ENCODE results near the gene TMEM163.
"Not testable (repeated sequence)": the region's sequence is repeated elsewhere in the genome, so short reads cannot be mapped to it uniquely, and the experiment has no call there.

The TMEM163 gene

DNA sequence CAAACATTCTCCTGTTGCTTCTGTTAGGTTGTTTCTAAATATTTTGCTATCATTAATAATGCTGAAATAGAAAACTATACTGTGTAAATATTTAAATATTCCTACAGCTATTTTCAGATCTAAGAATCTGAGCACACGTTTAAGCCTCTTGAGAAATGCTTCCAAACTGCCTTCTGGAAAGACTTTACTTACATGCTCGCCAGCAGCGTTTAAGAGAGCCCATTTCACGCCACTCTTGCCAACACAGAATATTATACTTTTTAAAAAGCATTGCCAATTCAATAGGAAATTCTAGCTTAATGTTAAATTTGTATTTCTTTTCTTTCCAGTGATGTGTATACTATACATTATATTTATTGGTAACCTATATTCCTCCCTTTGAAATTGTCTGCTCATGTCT lies 92.0 kb downstream of the TMEM163 start:
- H3K9me3 ChIP-seq (ENCODE audit: low read length) = no peaks in the 10 kb centered on the region
- no peaks in the 10 kb centered on the region for H3K27me3 ChIP-seq (ENCODE audit: control insufficient read depth in 1 of 2, insufficient read depth in 2 of 2, low read length in 2 of 2)
- no peak overlapping the region for H3K27ac ChIP-seq (ENCODE audit: low read depth, low read length)
- no peak overlapping the region for H3K9ac ChIP-seq (ENCODE audit: low read length)
- no peaks in the 10 kb centered on the region for H3K4me1 ChIP-seq (ENCODE audit: insufficient read depth, low read length)
- H3K4me3 ChIP-seq (ENCODE audit: low read depth in 1 of 2, low read length in 2 of 2) = no peak overlapping the region
- no peaks in the 10 kb centered on the region for H3K36me3 ChIP-seq (ENCODE audit: insufficient read depth, low read length)

DNA sequence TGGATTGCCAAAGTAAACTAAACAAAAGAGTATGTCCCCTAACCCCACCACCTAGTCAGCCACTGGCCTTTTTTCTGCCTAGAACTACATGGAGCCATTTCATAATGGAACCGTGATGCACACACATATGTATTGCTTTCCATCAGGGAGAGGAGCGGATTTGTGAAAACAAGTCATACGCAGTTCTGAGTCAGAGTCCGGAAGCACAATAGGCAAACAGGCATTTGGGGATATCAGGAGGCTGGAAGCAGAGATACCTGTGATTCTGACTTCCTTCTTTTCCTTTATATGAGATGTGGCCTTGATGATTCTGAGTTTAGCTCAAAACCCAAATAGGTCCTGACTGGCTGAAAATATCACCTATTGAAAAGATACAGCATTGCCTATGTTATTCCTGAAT lies 93.5 kb downstream of the TMEM163 start:
- no peak overlapping the region for H3K4me3 ChIP-seq (ENCODE audit: low read depth in 1 of 2, low read length in 2 of 2)
- no peak overlapping the region for H3K27ac ChIP-seq (ENCODE audit: low read depth, low read length)
- no peaks in the 10 kb centered on the region for H3K4me1 ChIP-seq (ENCODE audit: insufficient read depth, low read length)
- H3K9ac ChIP-seq (ENCODE audit: low read length) = no peak overlapping the region
- H3K9me3 ChIP-seq (ENCODE audit: low read length) = no peaks in the 10 kb centered on the region
- no peaks in the 10 kb centered on the region for H3K36me3 ChIP-seq (ENCODE audit: insufficient read depth, low read length)
- no peaks in the 10 kb centered on the region for H3K27me3 ChIP-seq (ENCODE audit: control insufficient read depth in 1 of 2, insufficient read depth in 2 of 2, low read length in 2 of 2)

DNA sequence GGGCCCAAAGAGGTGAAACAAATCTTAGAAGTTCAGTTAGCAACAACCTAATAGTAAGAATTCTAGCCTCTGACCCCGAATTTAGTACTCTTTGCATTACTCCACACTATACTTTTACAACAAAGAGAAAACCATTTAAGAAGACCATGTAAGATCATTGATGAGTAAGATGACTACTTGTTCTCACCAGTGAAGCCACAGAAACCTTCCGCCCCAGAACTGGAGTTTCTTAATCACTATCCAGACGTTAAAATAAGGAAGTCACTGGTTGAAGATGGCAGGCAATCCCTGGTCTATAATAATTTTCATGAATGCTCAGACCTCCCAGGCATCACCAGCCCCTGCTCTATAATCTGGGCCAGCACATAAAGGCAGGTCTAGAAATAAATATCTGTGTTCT lies 95.0 kb downstream of the TMEM163 start:
- no peaks in the 10 kb centered on the region for H3K36me3 ChIP-seq (ENCODE audit: insufficient read depth, low read length)
- H3K27me3 ChIP-seq (ENCODE audit: control insufficient read depth in 1 of 2, insufficient read depth in 2 of 2, low read length in 2 of 2) = no peaks in the 10 kb centered on the region
- H3K9ac ChIP-seq (ENCODE audit: low read length) = no peak overlapping the region
- H3K4me3 ChIP-seq (ENCODE audit: low read depth in 1 of 2, low read length in 2 of 2) = no peak overlapping the region
- H3K27ac ChIP-seq (ENCODE audit: low read depth, low read length) = no peak overlapping the region
- no peaks in the 10 kb centered on the region for H3K4me1 ChIP-seq (ENCODE audit: insufficient read depth, low read length)
- no peaks in the 10 kb centered on the region for H3K9me3 ChIP-seq (ENCODE audit: low read length)

- no peak overlapping the region for H3K4me3 ChIP-seq (ENCODE audit: low read depth in 1 of 2, low read length in 2 of 2)
- H3K36me3 ChIP-seq (ENCODE audit: insufficient read depth, low read length) = no peaks in the 10 kb centered on the region
- no peaks in the 10 kb centered on the region for H3K9me3 ChIP-seq (ENCODE audit: low read length)
- no peak overlapping the region for H3K9ac ChIP-seq (ENCODE audit: low read length)
- H3K4me1 ChIP-seq (ENCODE audit: insufficient read depth, low read length) = no peaks in the 10 kb centered on the region
- H3K27me3 ChIP-seq (ENCODE audit: control insufficient read depth in 1 of 2, insufficient read depth in 2 of 2, low read length in 2 of 2) = no peaks in the 10 kb centered on the region
- H3K27ac ChIP-seq (ENCODE audit: low read depth, low read length) = no peak overlapping the region
These were observed 95.8 kb downstream of the TMEM163 start for GRCh38 chr2:134623046-134623445.

GRCh38 chr2:134621939-134622705 lies 96.7 kb downstream of the TMEM163 start:
- Histone ChIP-seq H3K27me3 (ENCODE audit: control insufficient read depth in 1 of 2, insufficient read depth in 2 of 2, low read length in 2 of 2) (no peaks in the 10 kb centered on the region), H3K27ac (ENCODE audit: low read depth, low read length) (no peak overlapping the region), H3K9me3 (ENCODE audit: low read length) (no peaks in the 10 kb centered on the region), H3K4me1 (ENCODE audit: insufficient read depth, low read length) (no peaks in the 10 kb centered on the region), H3K9ac (ENCODE audit: low read length) (no peak overlapping the region), H3K4me3 (ENCODE audit: low read depth in 1 of 2, low read length in 2 of 2) (no peak overlapping the region), H3K36me3 (ENCODE audit: insufficient read depth, low read length) (no peaks in the 10 kb centered on the region)

DNA sequence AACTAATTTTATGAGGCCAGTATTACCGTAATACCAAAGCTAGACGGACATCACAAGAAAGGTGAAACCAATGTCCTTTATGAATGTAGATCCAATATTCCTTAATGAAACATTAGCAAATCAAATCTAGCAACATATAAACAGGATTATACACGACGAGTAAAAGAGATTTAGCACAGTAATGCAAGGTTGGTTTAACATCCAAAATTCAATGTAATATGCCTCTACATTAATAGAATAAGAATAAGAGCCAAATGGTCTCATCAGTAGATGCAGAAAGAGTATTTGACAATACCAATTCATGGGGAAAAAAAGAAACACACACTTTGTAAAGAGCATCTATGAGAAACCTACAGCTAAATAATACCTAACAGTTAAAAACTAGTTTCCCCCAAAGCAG lies 99.5 kb downstream of the TMEM163 start:
- Histone ChIP-seq H3K9me3 (ENCODE audit: low read length) (no peaks in the 10 kb centered on the region), H3K9ac (ENCODE audit: low read length) (no peak overlapping the region), H3K36me3 (ENCODE audit: insufficient read depth, low read length) (no peaks in the 10 kb centered on the region), H3K4me1 (ENCODE audit: insufficient read depth, low read length) (no peaks in the 10 kb centered on the region), H3K27me3 (ENCODE audit: control insufficient read depth in 1 of 2, insufficient read depth in 2 of 2, low read length in 2 of 2) (no peaks in the 10 kb centered on the region), H3K27ac (ENCODE audit: low read depth, low read length) (no peak overlapping the region), H3K4me3 (ENCODE audit: low read depth in 1 of 2, low read length in 2 of 2) (no peak overlapping the region)

GRCh38 chr2:134615480-134615879 lies 103.3 kb downstream of the TMEM163 start:
- H3K27me3 ChIP-seq (ENCODE audit: control insufficient read depth in 1 of 2, insufficient read depth in 2 of 2, low read length in 2 of 2); H3K9me3 ChIP-seq (ENCODE audit: low read length); H3K4me1 ChIP-seq (ENCODE audit: insufficient read depth, low read length); H3K27ac ChIP-seq (ENCODE audit: low read depth, low read length); H3K9ac ChIP-seq (ENCODE audit: low read length); H3K4me3 ChIP-seq (ENCODE audit: low read depth in 1 of 2, low read length in 2 of 2); H3K36me3 ChIP-seq (ENCODE audit: insufficient read depth, low read length): not testable (repeated sequence)

DNA sequence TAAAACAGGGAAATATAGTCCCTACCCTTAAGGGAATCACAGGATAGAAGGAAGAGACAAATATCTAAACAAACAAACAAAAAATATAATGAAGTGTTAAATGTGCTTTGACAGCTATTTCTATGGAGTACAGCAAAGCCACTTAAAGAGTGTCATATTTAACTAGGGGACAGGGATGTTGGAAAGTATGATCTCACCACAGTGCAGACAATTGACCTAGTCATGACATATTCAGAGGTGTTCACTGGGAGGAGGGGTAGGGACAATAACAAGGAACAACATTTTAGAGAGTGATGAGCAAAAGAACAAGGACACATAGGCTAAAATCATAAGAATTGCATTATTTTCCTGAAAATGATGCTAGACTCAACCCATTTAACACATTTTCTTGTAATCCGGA lies 107.5 kb downstream of the TMEM163 start:
- Histone ChIP-seq H3K9ac (ENCODE audit: low read length) (no peak overlapping the region), H3K4me3 (ENCODE audit: low read depth in 1 of 2, low read length in 2 of 2) (no peak overlapping the region), H3K36me3 (ENCODE audit: insufficient read depth, low read length) (no peaks in the 10 kb centered on the region), H3K27ac (ENCODE audit: low read depth, low read length) (no peak overlapping the region), H3K4me1 (ENCODE audit: insufficient read depth, low read length) (no peaks in the 10 kb centered on the region), H3K9me3 (ENCODE audit: low read length) (no peaks in the 10 kb centered on the region), H3K27me3 (ENCODE audit: control insufficient read depth in 1 of 2, insufficient read depth in 2 of 2, low read length in 2 of 2) (no peaks in the 10 kb centered on the region)

- Histone ChIP-seq H3K27me3 (ENCODE audit: control insufficient read depth in 1 of 2, insufficient read depth in 2 of 2, low read length in 2 of 2) (no peaks in the 10 kb centered on the region), H3K9me3 (ENCODE audit: low read length) (no peaks in the 10 kb centered on the region), H3K4me1 (ENCODE audit: insufficient read depth, low read length) (no peaks in the 10 kb centered on the region), H3K4me3 (ENCODE audit: low read depth in 1 of 2, low read length in 2 of 2) (no peak overlapping the region), H3K27ac (ENCODE audit: low read depth, low read length) (no peak overlapping the region), H3K9ac (ENCODE audit: low read length) (no peak overlapping the region), H3K36me3 (ENCODE audit: insufficient read depth, low read length) (no peaks in the 10 kb centered on the region)
These were observed 107.9 kb downstream of the TMEM163 start for GRCh38 chr2:134610871-134611270.

DNA sequence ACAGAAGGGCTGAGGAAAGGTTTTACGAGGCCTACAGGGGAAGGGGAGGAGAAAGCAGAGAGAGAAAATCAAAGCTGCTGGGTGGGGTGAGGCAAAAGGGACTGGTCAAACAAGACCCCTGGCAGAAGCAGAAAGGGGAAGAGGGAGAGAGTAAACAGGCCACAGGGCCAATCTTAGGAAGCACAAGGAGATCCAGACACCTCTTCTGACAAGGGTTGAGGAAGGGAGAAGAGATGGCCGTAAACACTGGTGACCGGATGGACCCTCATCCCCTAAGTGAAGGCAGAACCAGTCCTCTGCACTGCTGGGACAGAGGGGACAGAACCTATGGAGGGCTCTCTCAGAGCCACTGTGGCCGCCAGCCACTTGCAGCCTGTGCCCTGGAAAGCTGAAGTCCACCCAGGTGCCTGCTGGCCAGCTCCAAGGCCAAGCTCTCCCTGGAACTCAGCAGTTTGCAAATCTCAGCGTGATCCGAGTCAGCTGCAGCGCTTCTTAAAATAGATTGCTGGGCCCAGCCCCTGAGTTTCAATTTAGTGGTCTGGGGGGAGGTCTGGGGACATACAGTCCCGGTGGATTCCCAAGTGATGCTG lies 108.8 kb downstream of the TMEM163 start:
- no peak overlapping the region for H3K4me3 ChIP-seq (ENCODE audit: low read depth in 1 of 2, low read length in 2 of 2)
- H3K27me3 ChIP-seq (ENCODE audit: control insufficient read depth in 1 of 2, insufficient read depth in 2 of 2, low read length in 2 of 2) = no peaks in the 10 kb centered on the region
- H3K27ac ChIP-seq (ENCODE audit: low read depth, low read length) = no peak overlapping the region
- H3K9ac ChIP-seq (ENCODE audit: low read length) = no peak overlapping the region
- no peaks in the 10 kb centered on the region for H3K36me3 ChIP-seq (ENCODE audit: insufficient read depth, low read length)
- no peaks in the 10 kb centered on the region for H3K4me1 ChIP-seq (ENCODE audit: insufficient read depth, low read length)
- H3K9me3 ChIP-seq (ENCODE audit: low read length) = no peaks in the 10 kb centered on the region

- no peaks in the 10 kb centered on the region for H3K9me3 ChIP-seq (ENCODE audit: low read length)
- no peak overlapping the region for H3K9ac ChIP-seq (ENCODE audit: low read length)
- H3K4me3 ChIP-seq (ENCODE audit: low read depth in 1 of 2, low read length in 2 of 2) = no peak overlapping the region
- no peaks in the 10 kb centered on the region for H3K27me3 ChIP-seq (ENCODE audit: control insufficient read depth in 1 of 2, insufficient read depth in 2 of 2, low read length in 2 of 2)
- H3K27ac ChIP-seq (ENCODE audit: low read depth, low read length) = no peak overlapping the region
- H3K36me3 ChIP-seq (ENCODE audit: insufficient read depth, low read length) = no peaks in the 10 kb centered on the region
- H3K4me1 ChIP-seq (ENCODE audit: insufficient read depth, low read length) = no peaks in the 10 kb centered on the region
These were observed 114.8 kb downstream of the TMEM163 start for GRCh38 chr2:134603966-134604365.

GRCh38 chr2:134602666-134603065 lies 116.1 kb downstream of the TMEM163 start:
- H3K4me1 ChIP-seq (ENCODE audit: insufficient read depth, low read length) = no peaks in the 10 kb centered on the region
- no peak overlapping the region for H3K27ac ChIP-seq (ENCODE audit: low read depth, low read length)
- no peaks in the 10 kb centered on the region for H3K36me3 ChIP-seq (ENCODE audit: insufficient read depth, low read length)
- no peaks in the 10 kb centered on the region for H3K27me3 ChIP-seq (ENCODE audit: control insufficient read depth in 1 of 2, insufficient read depth in 2 of 2, low read length in 2 of 2)
- no peak overlapping the region for H3K4me3 ChIP-seq (ENCODE audit: low read depth in 1 of 2, low read length in 2 of 2)
- H3K9ac ChIP-seq (ENCODE audit: low read length) = no peak overlapping the region
- H3K9me3 ChIP-seq (ENCODE audit: low read length) = no peaks in the 10 kb centered on the region

Data from muscle layer of colon (tissue), 2 donors.